GM12878 (cell line): ENCODE results near the gene TBC1D30. TPM values are rescaled to one million over a fixed set of nuclear protein-coding genes. Genes with fewer than 3 reads are reported as not detected.

Source experiments
- ATAC-seq: fragments of 200-7000 bp; cut with Tn5 transposase; 3 replicates; pipeline ENCODE4 v1.9.1; 2020; ENCODE audit warnings: mild to moderate bottlenecking, moderate library complexity
- BruUV-seq: library from RNA; stranded (reverse); fragments of 400-500 nt; replicated peaks from 2 replicates; lab custom pipeline; 2021; lab: Mats Ljungman, UMichigan
- CTCF ChIA-PET: fragments of 300-600 bp; sonication (Branson Sonifier 250); formaldehyde crosslinking; extraction: SDS; loops from one replicate; lab custom pipeline; 2021; ENCODE audit warnings: inconsistent platforms; lab: Yijun Ruan, JAX
- POLR2A ChIA-PET: fragments of 350-600 bp; formaldehyde crosslinking; extraction: SDS; loops from one replicate; lab custom pipeline; 2021; ENCODE audit warnings: inconsistent platforms; lab: Charles Lee
- RAD21 ChIA-PET: fragments of 300-600 bp; sonication (Branson Sonifier 250); formaldehyde crosslinking; loops from one replicate; lab custom pipeline; 2023; ENCODE audit warnings: antibody characterized with exemption; ENCODE audit not compliant: unreplicated experiment; lab: Charles Lee
- SMC1A ChIA-PET: fragments of 300-600 bp; sonication (Branson Sonifier 250); formaldehyde crosslinking; loops from one replicate; lab custom pipeline; 2023; ENCODE audit not compliant: unreplicated experiment, uncharacterized antibody; lab: Charles Lee
- DNase-seq: peaks from one replicate; pipeline ENCODE4 v3.0.0-alpha.2; 2011; ENCODE audit warnings: low read depth, low spot score
- FAIRE-seq: peaks from 3 replicates; lab custom pipeline; 2011; peaks lifted over from hg19 to GRCh38; lab: Jason Lieb, UNC
- H2AFZ ChIP-seq: 2 replicates; pipeline ENCODE4 v1.6.0; 2011; ENCODE audit warnings: low read depth, low read length, control low read depth; ENCODE audit not compliant: control insufficient read depth
- H3K27ac ChIP-seq: 2 replicates; pipeline ENCODE4 v1.5.1; 2011; ENCODE audit warnings: control low read depth; ENCODE audit not compliant: control insufficient read depth, insufficient read depth
- H3K27me3 ChIP-seq, 2 experiments: replicated peaks in 1 of 2; 2 replicates each; pipeline versions ENCODE4 v1.6.0 to v1.6.1; 2011; ENCODE audit warnings: low read length in 1 of 2; ENCODE audit not compliant: control insufficient read depth in 2 of 2, insufficient read depth in 2 of 2
- H3K36me3 ChIP-seq, 2 experiments: 2 replicates each; pipeline ENCODE4 v1.5.1; 2011; ENCODE audit warnings: low read length in 1 of 2; ENCODE audit not compliant: control insufficient read depth in 2 of 2, insufficient read depth in 2 of 2
- H3K4me1 ChIP-seq: 2 replicates; pipeline ENCODE4 v1.6.1; 2011; ENCODE audit warnings: mild to moderate bottlenecking, low read length, moderate library complexity, mixed read lengths; ENCODE audit not compliant: control insufficient read depth, insufficient read depth
- H3K4me2 ChIP-seq: 2 replicates; pipeline ENCODE4 v1.6.0; 2011; ENCODE audit warnings: control low read depth; ENCODE audit not compliant: control insufficient read depth, insufficient read depth
- H3K4me3 ChIP-seq: fragments of 200-600 bp; sonication (generic); 2 replicates; pipeline ENCODE4 v1.5.1; 2016
- H3K79me2 ChIP-seq: 2 replicates; pipeline ENCODE4 v1.6.0; 2011; ENCODE audit warnings: low read length; ENCODE audit not compliant: control insufficient read depth, insufficient read depth
- H3K9ac ChIP-seq: 2 replicates; pipeline ENCODE4 v1.8.0; 2011; ENCODE audit warnings: low read length, control low read depth, mixed read lengths; ENCODE audit not compliant: control insufficient read depth, insufficient read depth
- H3K9me3 ChIP-seq: replicated peaks from 3 replicates; pipeline ENCODE4 v1.5.1; 2011; ENCODE audit warnings: mild to moderate bottlenecking, low read length; ENCODE audit not compliant: control insufficient read depth, insufficient read depth
- H4K20me1 ChIP-seq: 2 replicates; pipeline ENCODE4 v1.6.0; 2011; ENCODE audit not compliant: control insufficient read depth, insufficient read depth
- CBFB ChIP-seq: IDR thresholded peaks from 2 replicates; pipeline ENCODE4 v1.6.1; 2016; ENCODE audit warnings: antibody characterized with exemption, low read depth
- CBX5 ChIP-seq: sonication (generic); IDR thresholded peaks from 2 replicates; pipeline ENCODE4 v1.6.1; 2016; ENCODE audit warnings: low read depth, moderate library complexity, mild to moderate bottlenecking, inconsistent platforms
- CEBPB ChIP-seq, 2 experiments: fragments of 150-350 bp in 1 of 2; IDR thresholded peaks; 2 replicates each; pipeline ENCODE4 v1.6.1; 2012 to 2014; ENCODE audit warnings: low read depth in 2 of 2, low read length in 2 of 2, borderline replicate concordance in 1 of 2, inconsistent platforms in 1 of 2
- CHD1 ChIP-seq: IDR thresholded peaks from 2 replicates; pipeline ENCODE4 v1.6.1; 2012; ENCODE audit warnings: low read depth, low read length, improper control_type of control experiment
- EZH2 ChIP-seq: IDR thresholded peaks from 2 replicates; pipeline ENCODE4 v1.6.1; 2012; ENCODE audit warnings: low read depth, mild to moderate bottlenecking, control low read depth, inconsistent platforms, low read length, borderline replicate concordance; ENCODE audit not compliant: control insufficient read depth
- GATAD2B ChIP-seq: fragments of 450-650 bp; conservative IDR thresholded peaks from 2 replicates; pipeline ENCODE4 v1.6.1; 2017; ENCODE audit warnings: low read depth, mild to moderate bottlenecking, moderate library complexity
- PAX8 ChIP-seq: fragments of 450-650 bp; IDR thresholded peaks from 2 replicates; pipeline ENCODE4 v1.6.1; 2017; ENCODE audit warnings: mild to moderate bottlenecking, moderate library complexity
- POU2F2 ChIP-seq: IDR thresholded peaks from 3 replicates; pipeline ENCODE4 v1.6.1; 2011; ENCODE audit warnings: low read depth, mild to moderate bottlenecking, low read length, borderline replicate concordance
- RELA ChIP-seq: fragments of 450-650 bp; IDR thresholded peaks from 2 replicates; pipeline ENCODE4 v1.8.0; 2014; ENCODE audit warnings: borderline replicate concordance; ENCODE audit not compliant: partially characterized antibody
- SIX5 ChIP-seq: IDR thresholded peaks from 2 replicates; pipeline ENCODE4 v1.6.1; 2011; ENCODE audit warnings: mild to moderate bottlenecking, low read depth, low read length, moderate library complexity; ENCODE audit not compliant: severe bottlenecking
- SMAD5 ChIP-seq: IDR thresholded peaks from 2 replicates; pipeline ENCODE4 v1.6.1; 2016; ENCODE audit warnings: antibody characterized with exemption, low read depth
- STAT1 ChIP-seq: fragments of 450-650 bp; conservative IDR thresholded peaks from 2 replicates; pipeline ENCODE4 v1.6.1; 2014; ENCODE audit warnings: antibody characterized with exemption, mild to moderate bottlenecking
- TBL1XR1 ChIP-seq: IDR thresholded peaks from 2 replicates; pipeline ENCODE4 v1.6.1; 2012; ENCODE audit warnings: low read depth, low read length, improper control_type of control experiment
- ZZZ3 ChIP-seq: IDR thresholded peaks from 2 replicates; pipeline ENCODE4 v1.6.1; 2011; ENCODE audit warnings: low read depth; ENCODE audit not compliant: control insufficient read depth, insufficient read length
- in situ Hi-C: fragments of 300-500 bp; cut with MboI; formaldehyde crosslinking; loops from 9 replicates; pipeline ENCODE4 v1.14.3; 2018; ENCODE audit warnings: mixed read lengths
- intact Hi-C: fragments of 100-400 bp; cut with micrococcal nuclease; formaldehyde crosslinking; loops from one replicate; pipeline ENCODE4 v1.14.2; 2022; ENCODE audit not compliant: unreplicated experiment
- polyA plus RNA-seq, 11 experiments: library from polyadenylated mRNA; depleted of rRNA in 4 of 11; unstranded in 6 of 11; stranded (reverse) in 5 of 11; fragments of >200 nt; fragmentation: Nextera tagmentation in 4 of 11; fragmentation: Illumina TruSeq in 1 of 11; extraction: Ambion mirVana in 4 of 11; extraction: Trizol in 1 of 11; gene quantifications; 1 replicate in 1 of 11; 2 replicates in 10 of 11; pipeline versions ENCODE4 v1.2.1 to v1.2.3, GENCODE V29; 2011 to 2016; ENCODE audit warnings: inconsistent platforms in 2 of 11, missing spikeins in 2 of 11, low read depth in 1 of 11
- total RNA-seq, 4 experiments: library from RNA; depleted of rRNA in 3 of 4; stranded (reverse); fragments of >200 nt in 3 of 4; fragmentation: Illumina TruSeq in 1 of 4; extraction: Trizol in 1 of 4; gene quantifications; 2 replicates each; pipeline versions ENCODE4 v1.2.1 to v1.2.3, GENCODE V29; 2013 to 2021
- TF ChIP-seq, protein P1 (sequence below): fragments of 450-650 bp; IDR thresholded peaks from 2 replicates; pipeline ENCODE4 v1.6.1; 2016; ENCODE audit warnings: mild to moderate bottlenecking

The TBC1D30 gene
- total and polyA plus RNA-seq, 10 of the 15 experiments (the other 5 are each of a cell fraction or from before 2014, with no cell fraction given): 1.2 to 23.3 (median 11.1) TPM

DNA sequence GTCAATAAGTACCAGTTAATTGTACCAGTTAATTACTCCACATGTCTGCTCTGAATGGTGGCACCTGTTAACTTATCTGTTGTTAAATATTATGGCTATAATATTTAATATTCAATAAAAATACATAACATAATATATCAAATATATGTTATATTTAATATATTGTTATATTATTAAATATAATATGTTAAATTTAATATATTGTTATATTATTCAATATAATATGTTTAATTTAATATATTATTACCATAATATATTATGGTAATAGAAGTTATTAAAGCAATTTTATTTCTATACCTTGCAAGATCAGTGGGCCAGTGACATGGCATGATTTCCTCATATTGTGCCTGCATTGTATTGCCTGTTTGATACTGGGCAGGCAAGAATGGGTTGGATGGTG is 98.4 kb downstream of the TBC1D30 start:
- Histone ChIP-seq H3K4me3 (no peak overlapping the region), H3K9me3 (no peaks in the 10 kb centered on the region; the same call in 2 of the 3 replicates), H3K27me3 (no peaks in the 10 kb centered on the region), H3K4me1 (peaks cover 6% of the 10 kb centered on the region), H3K27ac (no peak overlapping the region), H2AFZ (no peak overlapping the region), H4K20me1 (no peaks in the 10 kb centered on the region), H3K9ac (no peak overlapping the region), H3K79me2 (peaks cover 2% of the 10 kb centered on the region; the same call in 1 of the 2 replicates), H3K36me3 (no peaks in the 10 kb centered on the region), H3K4me2 (no peak overlapping the region)
- no peak for ATAC-seq
- no peak for DNase-seq
- intact Hi-C loops (no loop called here), in situ Hi-C loops (no loop called here)
- no peak for FAIRE-seq
- POLR2A ChIA-PET: no interaction called here
- CTCF ChIA-PET: interaction anchor here (0.9 to 1.3 kb wide), 3 partner anchors 9 to 127 kb away, joined by 3 to 4 read pairs (median 3); no protein-coding TSS in a partner anchor
- SMC1A ChIA-PET: interaction anchor here (1.0 to 1.4 kb wide), 5 partner anchors 10 to 47 kb away, joined by 3 to 6 read pairs (median 3); no protein-coding TSS in a partner anchor
- RAD21 ChIA-PET: no interaction called here
- no peak for TF ChIP-seq CHD1
- TF ChIP-seq ZZZ3: no peak
- TF ChIP-seq CEBPB (IDR thresholded peaks at IDR 0.05; ENCODE audit: borderline replicate concordance in 1 of 2, low read depth in 2 of 2, low read length in 2 of 2): no peak
- TF ChIP-seq TBL1XR1: no peak
- no peak for TF ChIP-seq EZH2
- no peak for TF ChIP-seq POU2F2
- TF ChIP-seq, protein P1, sequence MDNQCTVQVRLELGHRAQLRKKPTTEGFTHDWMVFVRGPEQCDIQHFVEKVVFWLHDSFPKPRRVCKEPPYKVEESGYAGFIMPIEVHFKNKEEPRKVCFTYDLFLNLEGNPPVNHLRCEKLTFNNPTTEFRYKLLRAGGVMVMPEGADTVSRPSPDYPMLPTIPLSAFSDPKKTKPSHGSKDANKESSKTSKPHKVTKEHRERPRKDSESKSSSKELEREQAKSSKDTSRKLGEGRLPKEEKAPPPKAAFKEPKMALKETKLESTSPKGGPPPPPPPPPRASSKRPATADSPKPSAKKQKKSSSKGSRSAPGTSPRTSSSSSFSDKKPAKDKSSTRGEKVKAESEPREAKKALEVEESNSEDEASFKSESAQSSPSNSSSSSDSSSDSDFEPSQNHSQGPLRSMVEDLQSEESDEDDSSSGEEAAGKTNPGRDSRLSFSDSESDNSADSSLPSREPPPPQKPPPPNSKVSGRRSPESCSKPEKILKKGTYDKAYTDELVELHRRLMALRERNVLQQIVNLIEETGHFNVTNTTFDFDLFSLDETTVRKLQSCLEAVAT: no peak
- TF ChIP-seq STAT1: no peak
- TF ChIP-seq CBFB: no peak
- no peak for TF ChIP-seq PAX8
- TF ChIP-seq GATAD2B: no peak
- no peak for TF ChIP-seq SMAD5
- TF ChIP-seq RELA: no peak
- no peak for TF ChIP-seq SIX5
- no peak for TF ChIP-seq CBX5
- BruUV-seq: no TSS peak
